HG03520 (cell line): ENCODE results near the gene CEP63.
"Not testable (repeated sequence)": the region's sequence is repeated elsewhere in the genome, so short reads cannot be mapped to it uniquely, and the experiment has no call there.

Experiments used
- ATAC-seq: cut with Tn5 transposase; IDR thresholded peaks from one replicate; pipeline ENCODE4 v1.9.1; 2021; ENCODE audit warnings: mild to moderate bottlenecking, moderate library complexity; ENCODE audit not compliant: unreplicated experiment

CEP63 gene

GRCh38 chr3:134567605-134568004 lies 81.7 kb downstream of the CEP63 start:
- no peak for ATAC-seq

- no peak for ATAC-seq
Measured at GRCh38 chr3:134568790-134569189, 82.9 kb downstream of the CEP63 start.

DNA sequence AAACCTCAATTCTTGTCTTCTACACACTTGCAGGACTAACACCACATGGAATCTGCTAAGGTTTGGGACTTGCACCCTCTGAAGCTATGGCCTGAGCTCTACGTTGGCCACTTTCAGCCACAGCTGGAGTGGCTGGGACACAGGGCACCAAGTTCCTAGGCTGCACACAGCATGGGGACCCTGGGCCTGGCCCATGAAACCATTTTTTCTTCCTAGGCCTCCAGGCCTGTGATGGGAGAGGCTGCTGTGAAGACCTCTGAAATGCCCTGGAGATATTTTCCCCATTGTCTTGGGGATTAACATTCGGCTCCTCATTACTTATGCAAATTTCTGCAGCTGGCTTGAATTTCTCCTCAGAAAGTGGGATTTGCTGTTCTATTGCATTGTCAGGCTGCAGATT lies 84.0 kb downstream of the CEP63 start:
- ATAC-seq: not testable (repeated sequence)

- no peak for ATAC-seq
Measured at GRCh38 chr3:134576426-134576825, 90.6 kb downstream of the CEP63 start.

DNA sequence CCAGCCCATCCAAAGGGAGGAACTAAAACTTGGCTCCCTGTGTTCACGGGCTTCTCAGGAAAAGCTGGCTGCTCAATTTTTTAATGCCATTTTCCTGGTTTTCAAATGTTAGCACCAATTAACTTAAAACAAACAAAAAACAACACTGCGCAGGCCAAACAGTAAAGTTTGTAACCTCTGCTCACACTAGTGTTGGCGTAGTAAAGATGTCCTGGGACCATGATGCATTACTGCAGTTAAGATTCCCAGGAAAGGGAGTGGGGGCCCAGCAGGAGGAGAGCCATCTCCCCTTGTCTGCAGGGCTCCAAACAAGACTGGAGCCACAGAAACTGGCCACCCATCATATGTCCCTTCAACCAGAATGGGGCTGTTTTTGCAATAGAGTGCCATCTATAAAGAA lies 91.0 kb downstream of the CEP63 start:
- no peak for ATAC-seq

GRCh38 chr3:134579141-134579665 lies 93.3 kb downstream of the CEP63 start:
- no peak for ATAC-seq

DNA sequence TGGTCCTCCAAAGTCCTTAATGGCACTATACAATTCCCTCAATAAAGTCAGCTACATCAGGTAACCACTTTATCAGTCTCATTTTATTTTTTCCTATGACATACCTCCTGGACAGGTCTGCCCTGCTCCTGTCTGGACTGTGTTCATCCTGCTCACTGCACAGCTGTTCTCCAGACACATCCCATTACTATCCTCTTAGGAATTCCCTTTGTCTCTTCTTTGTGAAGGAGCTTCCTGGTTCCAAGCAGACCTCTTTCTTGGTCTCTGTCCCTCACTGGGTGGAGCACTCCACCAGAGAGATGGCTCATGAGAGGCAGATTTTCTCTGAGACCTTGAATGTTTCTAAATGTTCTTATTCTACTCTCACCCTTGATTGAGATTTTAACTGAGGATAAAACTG lies 104.9 kb downstream of the CEP63 start:
- ATAC-seq: no peak

DNA sequence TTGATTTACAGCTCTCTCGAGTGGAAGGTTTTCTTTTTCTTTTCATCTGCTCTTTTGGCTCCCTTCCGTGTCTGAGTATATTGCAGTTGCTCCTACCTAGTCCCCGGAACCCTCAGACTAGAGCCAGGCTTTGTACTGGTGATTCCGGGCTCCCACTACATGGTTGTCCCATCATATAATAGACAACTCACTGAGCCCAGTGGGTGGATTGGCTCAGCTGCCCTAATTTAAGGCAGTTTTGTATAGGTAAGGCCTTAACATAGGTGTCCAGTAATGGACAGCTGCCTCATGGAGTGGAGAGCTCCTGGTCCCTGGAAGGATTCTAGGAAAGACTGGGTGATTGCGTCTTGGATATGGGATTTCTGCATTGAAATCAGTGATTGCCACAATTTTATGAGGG lies 106.9 kb downstream of the CEP63 start:
- no peak for ATAC-seq

DNA sequence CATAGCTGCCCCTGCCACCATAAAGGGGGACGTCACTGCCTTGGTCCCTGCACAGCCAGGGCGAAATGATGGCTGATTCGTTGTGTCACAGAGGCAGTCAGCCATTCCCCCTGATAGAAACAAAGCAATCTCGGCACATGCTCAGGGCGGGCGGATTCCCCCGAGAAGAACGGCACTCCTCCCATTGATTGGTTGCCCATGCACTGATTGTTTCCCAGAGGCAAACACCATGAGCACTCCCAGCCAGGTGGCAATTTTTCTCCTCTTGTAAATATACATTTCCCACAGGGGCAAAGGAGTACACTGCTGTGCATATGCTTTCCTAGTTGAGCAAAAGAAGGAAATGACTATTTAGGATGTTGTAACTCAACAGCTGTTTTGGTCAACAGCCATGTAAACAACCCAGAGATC lies 108.5 kb downstream of the CEP63 start:
- ATAC-seq: no peak

DNA sequence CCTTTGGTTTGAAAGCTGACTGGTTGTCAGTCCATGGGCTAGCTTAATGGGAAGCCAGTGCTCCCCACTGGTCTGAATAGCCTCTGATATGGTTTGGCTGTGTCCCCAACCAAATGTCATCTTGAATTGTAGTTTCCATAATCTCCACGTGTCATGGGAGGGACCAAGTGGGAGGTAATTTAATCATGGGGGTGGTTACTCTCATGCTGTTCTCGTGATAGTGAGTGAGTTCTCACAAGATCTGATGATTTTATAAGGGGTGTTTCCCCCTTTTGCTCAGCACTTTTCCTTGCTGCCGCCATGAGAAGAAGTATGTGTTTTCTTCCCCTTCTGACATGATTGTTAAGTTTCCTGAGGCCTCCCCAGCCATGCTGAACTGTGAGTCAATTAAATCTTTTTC lies 109.1 kb downstream of the CEP63 start:
- ATAC-seq: not testable (repeated sequence)

GRCh38 chr3:134597390-134597970 lies 111.6 kb downstream of the CEP63 start:
- ATAC-seq: no peak

- no peak for ATAC-seq
Measured at GRCh38 chr3:134598763-134599545, 113.1 kb downstream of the CEP63 start.

GRCh38 chr3:134600206-134600605 lies 114.3 kb downstream of the CEP63 start:
- ATAC-seq: no peak

DNA sequence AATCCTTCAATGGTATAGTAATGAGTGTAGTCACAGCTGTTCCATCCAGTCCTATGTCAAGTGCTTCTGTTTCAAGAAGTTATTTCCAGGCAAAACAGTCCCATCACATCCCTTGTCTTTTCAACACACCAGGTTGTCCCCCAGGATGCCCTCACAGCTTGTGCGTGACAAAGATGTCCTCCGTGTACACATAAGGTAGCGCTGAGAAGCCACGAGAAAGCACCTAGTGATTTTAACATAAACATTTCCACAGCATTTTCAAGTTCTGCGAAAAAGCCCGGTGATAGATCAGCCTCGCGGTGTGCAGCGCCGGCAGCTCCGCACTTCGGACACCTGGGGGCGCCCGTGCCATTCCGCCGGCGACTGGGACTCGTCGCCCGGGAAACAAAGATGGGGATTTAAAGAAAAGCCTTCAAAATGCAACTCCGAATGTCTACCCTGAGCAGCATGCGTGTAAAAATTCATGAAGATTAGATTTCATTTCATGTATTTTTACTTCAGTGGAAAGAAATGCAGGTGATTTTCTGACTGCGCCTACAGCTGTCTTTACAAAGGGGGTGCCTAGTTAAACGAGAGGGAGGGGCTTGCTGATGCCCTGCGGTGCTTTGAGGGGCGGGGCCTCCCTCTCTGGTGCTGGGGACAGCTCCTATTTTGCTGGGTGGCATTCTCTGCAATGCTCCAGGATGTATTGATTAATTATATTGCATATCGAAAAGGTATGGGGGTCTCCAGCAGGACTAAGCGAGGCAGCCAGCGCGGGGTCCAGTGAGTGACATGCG lies 115.0 kb downstream of the CEP63 start:
- ATAC-seq: no peak

GRCh38 chr3:134601539-134602439 lies 115.9 kb downstream of the CEP63 start:
- ATAC-seq: no peak

DNA sequence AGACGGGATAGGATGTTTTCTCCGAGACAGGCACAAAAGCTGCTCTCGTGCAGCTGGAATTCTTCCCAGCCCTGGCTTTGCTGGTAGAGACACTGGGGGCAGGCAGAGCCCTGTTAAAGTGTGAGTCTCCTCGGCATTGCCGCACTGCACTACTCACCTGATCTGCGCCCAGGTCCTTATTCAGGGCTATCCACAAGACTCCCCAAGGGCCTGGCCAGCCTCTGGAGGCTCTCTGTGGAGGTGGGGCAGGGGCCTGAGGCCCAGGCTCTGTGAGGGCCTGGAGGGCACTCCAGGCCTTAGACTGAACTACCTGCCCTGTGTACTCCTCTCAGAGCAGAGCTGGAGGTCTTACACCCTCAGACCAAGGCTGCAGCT lies 116.6 kb downstream of the CEP63 start:
- ATAC-seq: no peak

DNA sequence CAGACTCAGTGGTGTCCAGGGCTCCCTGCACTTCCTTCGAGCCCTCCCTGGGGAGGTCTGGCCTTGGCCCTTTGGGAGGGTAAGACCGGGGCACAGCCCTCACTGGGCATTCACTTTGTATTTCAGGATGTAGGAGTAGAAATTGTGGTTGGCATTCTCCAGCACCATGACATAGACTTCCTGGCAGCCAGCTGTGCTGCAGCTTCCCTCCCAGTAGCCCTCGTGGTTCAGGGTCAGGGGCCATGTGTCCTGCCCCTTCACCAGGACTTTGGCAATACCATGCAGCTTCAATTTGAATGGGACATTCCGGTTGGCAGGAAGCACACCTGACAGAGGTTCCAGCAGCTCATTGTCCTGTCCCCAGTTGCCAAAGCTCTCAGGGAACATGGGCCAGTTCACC lies 117.6 kb downstream of the CEP63 start:
- no peak for ATAC-seq

DNA sequence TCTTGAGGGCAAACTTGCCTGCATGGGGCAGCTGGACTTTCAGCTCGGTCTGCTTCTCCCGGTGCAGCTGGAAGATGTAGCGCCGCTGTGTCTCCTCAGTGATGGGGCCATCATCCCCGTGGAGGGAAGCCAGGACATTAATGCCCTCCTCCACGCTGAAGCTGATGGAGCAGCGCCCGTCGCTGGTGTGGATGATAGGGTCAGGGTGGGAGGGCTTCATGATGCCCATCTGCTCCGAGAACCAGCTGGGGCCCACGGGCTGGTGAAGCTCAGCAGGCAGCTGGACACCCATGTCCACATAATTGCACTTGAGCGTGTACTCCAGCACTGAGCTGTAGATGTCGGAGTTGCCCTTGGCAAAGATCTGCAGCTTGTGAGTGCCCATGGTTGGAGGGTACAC lies 118.1 kb downstream of the CEP63 start:
- no peak for ATAC-seq

DNA sequence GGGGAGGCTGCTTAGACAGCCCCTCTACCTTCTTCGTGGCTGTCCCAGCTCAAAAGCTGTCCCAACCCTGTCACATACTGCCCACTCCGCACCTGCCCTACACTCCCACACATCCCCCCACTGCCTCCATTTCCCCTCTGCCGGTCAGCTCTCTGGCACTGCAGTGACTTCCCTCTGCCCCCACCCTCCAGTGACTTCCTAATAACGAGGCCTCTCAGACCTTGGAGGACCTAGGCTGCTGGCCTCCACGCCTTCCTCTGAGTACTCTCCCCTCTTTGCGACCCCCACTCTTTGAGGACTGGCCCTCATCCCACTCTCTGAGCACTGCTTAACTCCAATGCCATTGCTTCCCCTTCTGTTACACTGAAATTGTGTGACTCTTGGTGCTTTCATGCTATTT lies 119.7 kb downstream of the CEP63 start:
- no peak for ATAC-seq
